Lower lobe of right lung (tissue), 2 donors: Measurements from ENCODE around the gene TBCA. TPM values are rescaled to one million over a fixed set of nuclear protein-coding genes. Genes with fewer than 3 reads are reported as not detected.

ENCODE experiments used
- ATAC-seq, 2 donors: fragments of 200-7000 bp; cut with Tn5 transposase; one replicate each; pipeline ENCODE4 v1.9.1; 2020 to 2022; ENCODE audit warnings: mild to moderate bottlenecking in 2 of 2, moderate library complexity in 2 of 2
- DNase-seq: peaks from one replicate; pipeline ENCODE4 v3.0.0-alpha.2; 2020
- H3K27ac ChIP-seq: fragments of 200-600 bp; one replicate; pipeline ENCODE4 v1.8.0; 2022
- H3K27me3 ChIP-seq: fragments of 200-600 bp; one replicate; pipeline ENCODE4 v1.8.0; 2022; ENCODE audit warnings: low read depth
- H3K36me3 ChIP-seq: fragments of 200-600 bp; one replicate; pipeline ENCODE4 v1.8.0; 2022; ENCODE audit warnings: mild to moderate bottlenecking
- H3K4me1 ChIP-seq: fragments of 200-600 bp; one replicate; pipeline ENCODE4 v1.8.0; 2022
- H3K4me3 ChIP-seq: fragments of 200-600 bp; one replicate; pipeline ENCODE4 v1.8.0; 2022; ENCODE audit warnings: mild to moderate bottlenecking
- H3K9me3 ChIP-seq: fragments of 200-600 bp; one replicate; pipeline ENCODE4 v1.8.0; 2022
- CTCF ChIP-seq: fragments of 200-600 bp; IDR thresholded peaks from one replicate; pipeline ENCODE4 v1.8.0; 2022; ENCODE audit warnings: antibody characterized with exemption, mild to moderate bottlenecking
- intact Hi-C: fragments of 100-400 bp; cut with DNase I; formaldehyde crosslinking; loops from one replicate; pipeline ENCODE4 v1.11.0; 2022
- total RNA-seq: library from RNA; stranded (reverse); fragmentation: NEBNext Ultra II Directional; extraction: Animal tissue kit (Norgen Biotek cat#: 25700); gene quantifications from one replicate; pipeline ENCODE4 v1.2.1, GENCODE V29; 2021
- donor health status: DM: no; HTN: yes; CAD: no; lungs with severe emphysema.

Gene TBCA
- total RNA-seq, 1 donor from 2014 or later = 117 TPM

- Histone ChIP-seq H3K36me3 (no peaks in the 10 kb centered on the region), H3K9me3 (no peaks in the 10 kb centered on the region), H3K27ac (no peak overlapping the region), H3K4me1 (no peaks in the 10 kb centered on the region), H3K27me3 (peaks cover 34% of the 10 kb centered on the region), H3K4me3 (no peak overlapping the region)
- TF ChIP-seq CTCF = no peak
- DNase-seq = no peak
- intact Hi-C loops = no loop called here
- ATAC-seq = no peak
Measured at GRCh38 chr5:77650686-77651085, 125.5 kb downstream of the TBCA start.

- peaks cover 41% of the 10 kb centered on the region for H3K27me3 ChIP-seq
Measured at GRCh38 chr5:77649776-77650175, 126.4 kb downstream of the TBCA start.

GRCh38 chr5:77645995-77646639 lies 130.0 kb downstream of the TBCA start:
- no peak overlapping the region for H3K27ac ChIP-seq
- no peak overlapping the region for H3K4me3 ChIP-seq
- intact Hi-C loops = no loop called here
- ATAC-seq (no peak), DNase-seq (no peak)
- peaks cover 72% of the 10 kb centered on the region for H3K27me3 ChIP-seq
- TF ChIP-seq CTCF = no peak
- no peaks in the 10 kb centered on the region for H3K9me3 ChIP-seq
- no peaks in the 10 kb centered on the region for H3K36me3 ChIP-seq
- H3K4me1 ChIP-seq = peaks cover 6% of the 10 kb centered on the region

More at GRCh38 chr5:77649776-77650175, 126.4 kb downstream of the TBCA start:
- TF ChIP-seq CTCF = no peak
- intact Hi-C loops = no loop called here
- no peak for DNase-seq
- Histone ChIP-seq H3K27ac (no peak overlapping the region), H3K9me3 (no peaks in the 10 kb centered on the region), H3K4me3 (no peak overlapping the region), H3K36me3 (no peaks in the 10 kb centered on the region), H3K4me1 (peaks cover 1% of the 10 kb centered on the region)
- ATAC-seq = no peak

GRCh38 chr5:77645158-77645994 lies 130.8 kb downstream of the TBCA start:
- Histone ChIP-seq H3K36me3 (no peaks in the 10 kb centered on the region), H3K4me3 (peak overlapping the region; percentile 23), H3K27me3 (peaks cover 79% of the 10 kb centered on the region), H3K27ac (no peak overlapping the region), H3K4me1 (peaks cover 12% of the 10 kb centered on the region), H3K9me3 (no peaks in the 10 kb centered on the region)
- peak; percentile 45 for TF ChIP-seq CTCF
- peak; percentile 79 to 84 for ATAC-seq
- intact Hi-C loops = no loop called here
- peak; percentile 50 for DNase-seq

- H3K9me3 ChIP-seq = no peaks in the 10 kb centered on the region
- no peak for ATAC-seq
Measured at GRCh38 chr5:77644371-77645157, 131.6 kb downstream of the TBCA start.

More at GRCh38 chr5:77644371-77645157, 131.6 kb downstream of the TBCA start:
- Histone ChIP-seq H3K4me3 (peak overlapping the region; percentile 4), H3K4me1 (peaks cover 12% of the 10 kb centered on the region), H3K27ac (no peak overlapping the region), H3K27me3 (peaks cover 88% of the 10 kb centered on the region), H3K36me3 (no peaks in the 10 kb centered on the region)
- intact Hi-C loops = no loop called here
- DNase-seq = no peak
- no peak for TF ChIP-seq CTCF
